Activated CD8-positive, alpha-beta memory T cell treated with anti-CD3 and anti-CD28 coated beads, Interleukin-2, amount 50 U/mL, for 24 hours (primary cell): Measurements from ENCODE around the gene EYA4.

Experiments used
- DNase-seq: peaks from one replicate; pipeline ENCODE4 v3.0.0-alpha.2; 2020; ENCODE audit errors: extremely low read depth

Gene EYA4

DNA sequence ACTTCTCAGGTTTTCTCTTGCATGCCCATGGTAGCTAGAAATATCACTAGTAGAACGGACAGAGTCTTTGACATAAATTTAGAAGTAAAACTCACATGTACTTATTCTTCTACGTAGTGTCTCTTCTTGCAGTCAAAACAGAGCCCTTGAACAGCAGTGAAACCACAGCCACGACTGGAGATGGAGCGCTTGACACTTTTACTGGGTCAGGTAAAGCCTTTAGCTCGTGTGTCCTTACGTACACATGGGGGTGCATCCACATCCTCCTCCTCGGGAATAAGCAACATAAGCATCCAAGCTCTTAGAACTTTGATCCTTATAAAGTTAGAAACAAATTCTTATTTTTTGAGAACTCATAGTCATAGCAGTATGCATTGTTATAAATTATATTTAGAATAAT, 215.3 kb downstream of the EYA4 start:
- DNase-seq = no peak

DNA sequence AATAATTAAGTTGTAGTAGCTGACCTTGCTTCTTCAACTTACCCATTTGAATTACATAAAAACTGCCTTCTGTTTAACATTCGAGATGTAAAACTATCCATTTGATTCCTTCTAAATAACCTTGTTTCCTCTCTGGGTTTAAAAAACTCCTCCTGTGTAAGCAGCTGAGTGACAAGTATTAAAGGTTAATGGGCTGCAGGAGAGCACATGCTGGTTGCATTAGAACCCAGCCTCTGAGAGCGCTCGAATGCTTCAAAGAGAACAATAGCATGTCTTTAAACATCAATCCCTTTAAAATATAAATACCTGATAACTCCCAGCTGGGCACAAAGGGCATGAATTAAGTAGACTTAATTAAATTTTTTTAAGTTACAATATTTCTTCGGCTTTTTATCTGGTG, 215.8 kb downstream of the EYA4 start:
- DNase-seq = no peak

DNA sequence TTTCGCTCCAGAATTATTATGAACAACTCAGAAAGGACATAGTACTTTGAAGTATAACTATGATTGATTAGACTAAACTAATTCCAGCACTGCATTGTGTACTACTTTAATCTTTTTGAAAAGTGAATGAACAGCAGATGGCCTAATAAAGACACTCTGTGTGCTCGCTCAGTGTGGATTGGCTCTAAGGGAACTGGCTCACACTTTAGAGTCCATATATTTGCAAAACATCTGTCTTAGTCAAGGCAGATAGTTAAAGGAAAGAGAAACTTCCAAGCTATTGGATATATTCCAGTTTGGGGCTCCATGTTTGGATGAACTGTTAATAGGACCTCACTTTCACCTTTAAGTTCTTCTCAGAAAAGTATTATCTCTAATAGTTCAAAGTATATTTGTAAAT, 218.9 kb downstream of the EYA4 start:
- no peak for DNase-seq

DNA sequence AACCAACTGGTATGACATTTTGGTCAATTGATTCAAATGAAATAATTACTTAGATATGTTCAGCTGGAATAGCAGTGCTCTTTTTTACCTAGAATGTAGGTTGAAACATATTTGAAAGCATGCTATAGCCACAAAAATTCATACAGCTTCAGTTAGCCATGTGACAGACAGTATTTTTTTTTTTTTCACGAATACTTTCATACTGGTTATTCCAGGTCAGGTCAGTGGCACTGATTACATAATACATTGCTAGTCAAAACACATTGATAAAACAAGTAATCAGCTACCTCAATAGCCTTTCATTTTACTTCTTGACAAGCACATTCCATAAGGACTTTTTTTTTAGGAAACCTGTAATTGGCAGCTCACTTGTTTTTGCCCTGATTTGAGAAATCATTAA, 222.6 kb downstream of the EYA4 start:
- no peak for DNase-seq

GRCh38 chr6:133466680-133467079, 225.5 kb downstream of the EYA4 start:
- DNase-seq = no peak

- no peak for DNase-seq
Measured at GRCh38 chr6:133467231-133467981, 226.2 kb downstream of the EYA4 start.

GRCh38 chr6:133467982-133468380, 226.8 kb downstream of the EYA4 start:
- DNase-seq = no peak

DNA sequence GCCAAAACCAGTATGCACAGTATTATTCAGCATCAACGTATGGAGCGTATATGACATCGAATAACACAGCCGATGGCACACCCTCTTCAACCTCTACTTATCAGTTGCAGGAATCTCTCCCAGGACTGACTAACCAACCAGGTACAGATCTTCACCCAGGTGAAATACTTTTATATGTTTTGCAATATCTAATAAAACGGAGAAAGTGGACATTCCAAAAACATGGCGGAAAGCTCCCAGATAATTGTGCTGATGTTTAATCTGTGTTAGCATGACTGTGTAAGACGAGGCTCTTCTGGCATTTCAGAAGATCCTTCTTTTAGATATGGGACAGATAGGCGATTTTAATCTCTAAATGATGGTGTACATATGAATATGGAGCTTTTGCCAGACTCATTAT, 227.4 kb downstream of the EYA4 start:
- DNase-seq = no peak

DNA sequence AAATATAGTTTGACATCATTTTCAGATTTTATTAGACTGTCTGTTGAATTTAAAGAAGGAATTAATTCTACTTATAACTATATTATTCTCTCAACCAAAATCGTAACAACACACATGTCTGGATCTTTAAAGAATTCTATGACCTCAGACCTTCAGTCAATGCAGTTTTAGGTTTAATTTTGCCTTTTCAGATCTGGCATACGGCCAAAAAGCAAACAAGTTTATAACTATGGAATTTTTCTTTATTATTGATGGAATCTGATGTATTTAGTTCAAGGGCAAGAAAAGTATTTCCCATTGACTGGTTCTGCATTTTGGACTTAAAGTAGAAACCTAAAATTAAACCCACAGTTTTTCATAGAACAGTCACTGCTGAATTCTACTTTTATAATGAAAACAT, 233.4 kb downstream of the EYA4 start:
- no peak for DNase-seq

GRCh38 chr6:133478673-133479072, 237.5 kb downstream of the EYA4 start:
- DNase-seq = no peak

- DNase-seq = no peak
Measured at GRCh38 chr6:133487174-133487573, 246.0 kb downstream of the EYA4 start.

- DNase-seq = no peak
Measured at GRCh38 chr6:133495205-133495903, 254.2 kb downstream of the EYA4 start.

DNA sequence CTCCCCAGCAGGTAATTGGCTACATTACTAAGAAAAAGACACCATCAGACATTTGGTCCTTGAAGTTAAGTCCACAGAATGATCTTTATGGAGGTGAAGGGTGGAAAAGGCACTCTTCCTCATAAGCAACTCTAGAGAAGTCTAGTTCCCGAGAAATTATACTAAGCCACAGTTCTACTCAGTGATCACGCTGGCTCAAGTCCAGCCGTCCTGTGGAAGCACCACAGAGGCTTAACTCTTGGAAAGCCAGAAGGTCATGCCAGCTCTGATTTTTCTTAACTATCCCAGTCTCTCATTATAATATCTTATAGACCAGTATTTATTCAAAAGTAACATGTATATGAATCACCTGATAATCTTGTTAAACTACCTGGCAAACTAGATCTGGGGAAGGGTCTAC, 258.5 kb downstream of the EYA4 start:
- no peak for DNase-seq

- no peak for DNase-seq
Measured at GRCh38 chr6:133501675-133502270, 260.6 kb downstream of the EYA4 start.

DNA sequence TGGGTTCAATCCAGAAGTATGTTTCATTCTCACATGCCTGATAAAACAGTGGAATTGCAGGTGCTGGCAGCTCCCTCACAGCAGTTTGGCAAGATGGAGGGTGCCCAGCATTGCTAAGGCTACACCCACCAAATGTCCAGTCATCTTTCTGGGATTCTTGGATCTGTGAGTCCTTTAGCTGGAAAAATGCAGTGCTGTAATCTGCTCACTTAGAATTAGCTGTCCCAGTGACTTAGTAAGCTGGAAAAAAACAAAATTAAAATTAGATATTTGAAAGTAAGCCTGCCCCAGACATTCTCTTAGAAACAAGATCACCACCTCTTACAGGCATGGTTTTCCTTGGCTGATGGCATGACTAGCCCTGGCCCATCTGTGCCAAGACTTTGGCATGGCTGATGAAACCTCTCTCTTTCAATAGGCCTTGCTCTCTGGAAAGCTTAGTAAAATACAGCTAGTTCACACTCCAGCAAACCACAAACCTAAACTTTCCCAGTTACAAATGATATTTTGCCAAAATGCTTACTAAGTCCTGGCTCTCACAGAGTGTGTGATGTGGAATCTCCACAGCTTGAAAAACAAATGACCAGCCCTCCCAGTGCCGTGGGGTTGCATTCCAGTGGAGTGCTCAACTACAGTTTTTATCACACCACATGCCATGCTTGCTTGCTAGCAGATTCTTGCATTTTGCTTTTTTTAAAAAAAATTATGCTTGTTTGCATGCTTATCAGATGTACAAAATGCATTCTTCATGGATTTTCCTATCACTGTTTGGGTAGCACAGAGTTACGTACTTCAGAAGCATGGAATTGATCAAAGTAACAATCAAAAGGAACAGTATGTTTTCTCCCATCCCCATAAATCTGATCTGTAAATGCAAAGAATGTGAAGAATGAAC, 261.5 kb downstream of the EYA4 start:
- no peak for DNase-seq

GRCh38 chr6:133503336-133503729, 262.2 kb downstream of the EYA4 start:
- no peak for DNase-seq

DNA sequence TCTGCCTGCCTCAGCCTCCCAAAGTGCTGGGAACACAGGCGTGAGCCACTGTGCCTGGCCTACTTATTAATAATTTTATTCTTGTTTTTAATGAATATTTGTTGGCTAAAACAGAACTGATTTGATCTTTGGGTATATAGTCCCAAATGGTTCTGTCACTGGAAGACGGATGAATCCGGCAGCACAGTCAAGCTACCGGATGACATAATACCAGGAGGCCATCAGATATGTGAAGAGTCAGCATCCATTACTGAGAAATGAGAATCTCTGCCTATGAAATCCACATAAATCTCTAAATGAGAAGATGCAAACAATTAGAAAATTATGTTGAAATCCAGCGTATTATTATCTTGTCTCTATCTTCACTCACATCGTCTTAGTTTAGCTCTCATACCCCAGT, 263.0 kb downstream of the EYA4 start:
- no peak for DNase-seq

DNA sequence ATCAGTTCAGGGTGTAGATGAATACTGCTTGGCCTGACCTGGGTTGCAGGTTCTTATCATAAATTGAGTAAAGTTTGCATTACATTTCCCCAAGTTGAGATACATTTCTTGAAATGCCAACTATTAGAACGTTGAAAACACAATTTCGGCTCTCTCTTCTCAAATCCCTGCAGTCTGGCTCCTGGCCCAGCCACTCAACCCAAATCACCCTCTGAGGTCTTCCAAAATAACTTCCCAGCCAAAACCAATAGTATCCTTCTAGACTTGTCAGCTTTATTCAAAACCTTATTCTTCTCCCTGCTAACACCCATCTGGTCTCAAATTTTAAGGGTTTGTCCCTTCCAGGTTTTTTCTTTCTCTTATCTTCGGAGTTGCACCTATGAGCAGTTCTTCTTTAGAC, 263.6 kb downstream of the EYA4 start:
- DNase-seq = no peak

DNA sequence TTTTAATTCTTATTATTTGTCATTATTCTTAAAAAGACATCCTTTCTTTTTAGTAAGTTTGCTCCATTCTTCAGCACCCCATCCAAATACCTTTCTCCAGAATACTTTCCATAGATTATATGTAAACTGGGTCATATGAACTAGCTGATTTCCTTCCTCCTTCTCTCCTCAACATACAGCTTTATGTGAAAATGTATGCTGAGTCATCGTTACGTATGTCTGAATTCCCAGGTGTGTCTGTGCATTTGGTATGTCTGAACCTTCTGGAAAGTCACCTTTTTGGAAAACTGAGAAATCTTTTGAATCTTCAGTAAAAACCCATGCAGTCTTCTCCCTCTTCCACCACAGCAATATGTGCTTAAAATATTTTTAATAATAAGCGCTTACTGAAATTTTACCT, 264.5 kb downstream of the EYA4 start:
- no peak for DNase-seq

DNA sequence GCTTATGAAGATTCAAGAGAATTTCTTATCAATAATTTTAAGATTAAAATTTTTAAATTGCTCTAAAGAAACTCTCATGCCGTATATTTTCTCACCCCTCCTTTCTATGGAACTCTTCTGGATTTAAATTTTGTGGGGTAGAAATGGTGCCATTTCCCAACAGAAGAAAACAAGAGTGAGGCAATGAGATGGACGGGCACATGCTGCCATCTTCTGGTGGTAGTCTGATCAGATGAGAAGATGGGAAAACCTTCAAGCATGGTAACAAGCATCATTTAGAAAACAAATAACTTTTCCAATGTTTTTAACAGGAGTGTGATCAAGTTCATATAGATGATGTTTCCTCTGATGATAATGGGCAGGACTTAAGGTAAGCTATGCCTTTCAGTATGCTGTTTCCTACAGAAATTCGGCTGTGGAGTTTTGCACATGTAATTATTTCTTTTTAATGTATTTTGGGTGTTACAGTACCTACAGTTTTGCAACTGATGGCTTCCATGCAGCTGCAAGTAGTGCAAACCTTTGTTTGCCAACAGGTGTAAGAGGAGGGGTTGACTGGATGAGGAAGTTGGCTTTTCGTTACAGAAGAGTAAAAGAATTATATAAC, 271.4 kb downstream of the EYA4 start:
- DNase-seq = no peak

DNA sequence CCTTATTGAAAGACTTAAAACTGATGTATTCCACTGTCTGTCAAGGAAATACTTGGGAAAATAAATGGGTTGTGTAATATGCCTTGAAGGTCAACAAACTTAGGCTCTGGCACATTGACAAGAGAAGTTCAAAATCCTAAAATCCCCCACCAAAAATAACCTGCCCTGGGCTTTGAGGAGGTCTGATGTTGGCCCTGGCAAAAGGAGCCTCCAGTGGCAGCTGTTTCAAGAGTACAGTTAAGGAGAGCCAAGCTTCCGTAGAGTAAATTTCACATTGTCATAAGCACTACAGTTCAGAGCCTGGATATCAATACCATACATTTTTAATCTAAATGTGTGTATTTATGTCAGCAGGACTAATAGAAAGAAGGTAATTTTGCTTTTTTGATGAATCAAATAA, 282.7 kb downstream of the EYA4 start:
- no peak for DNase-seq

DNA sequence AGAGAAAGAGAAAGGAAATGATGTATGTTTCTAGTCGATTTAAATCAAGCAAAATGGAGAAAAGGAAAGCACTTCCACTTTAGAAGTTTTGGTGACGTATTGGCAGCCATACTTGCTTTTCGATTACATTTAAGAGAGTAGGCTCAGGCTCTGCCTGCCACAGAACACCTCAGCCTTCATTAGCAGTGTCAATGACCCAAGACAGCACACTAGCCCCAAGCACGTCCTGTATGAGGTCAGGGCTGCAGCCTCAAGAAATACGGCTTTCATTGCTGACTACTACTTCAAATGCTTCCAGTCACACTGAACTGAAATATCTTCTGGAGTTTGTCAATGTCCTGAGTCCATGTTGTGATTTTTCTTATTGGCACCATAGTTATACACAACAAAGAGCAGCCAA, 285.3 kb downstream of the EYA4 start:
- no peak for DNase-seq
